ENCODE measurements around the gene PARD3B.

- TF ChIP-seq POLR2A (IDR thresholded peaks at IDR 0.05; ENCODE audit: low read length) (no peak), GATA1 (IDR thresholded peaks at IDR 0.05; ENCODE audit: low read depth, low read length) (no peak)
These were observed 825.5 kb downstream of the PARD3B start for GRCh38 chr2:205370726-205371125.

Measured in erythroblast (primary cell).